WERI-Rb-1 (cell line): ENCODE results near the gene ADARB1.

ENCODE experiments used
- DNase-seq: peaks from one replicate; pipeline ENCODE4 v3.0.0-alpha.2; 2020
- H3K27ac ChIP-seq: fragments of 250-450 bp; sonication (Bioruptor Pico); 2 replicates; pipeline ENCODE4 v1.5.1; 2020; ENCODE audit warnings: mild to moderate bottlenecking, moderate library complexity
- H3K27me3 ChIP-seq: fragments of 250-450 bp; sonication (Bioruptor Pico); 2 replicates; pipeline ENCODE4 v1.5.1; 2021; ENCODE audit warnings: mild to moderate bottlenecking, low read depth, moderate library complexity; ENCODE audit not compliant: insufficient read depth, severe bottlenecking
- H3K36me3 ChIP-seq: fragments of 250-450 bp; sonication (Bioruptor Pico); 2 replicates; pipeline ENCODE4 v1.5.1; 2020; ENCODE audit warnings: mild to moderate bottlenecking, moderate library complexity
- H3K4me3 ChIP-seq: 2 replicates; pipeline ENCODE4 v1.5.1; 2011; ENCODE audit warnings: low read depth, mild to moderate bottlenecking, control low read depth, low read length
- H3K9me3 ChIP-seq: fragments of 250-450 bp; sonication (Bioruptor Pico); 2 replicates; pipeline ENCODE4 v1.5.1; 2021; ENCODE audit warnings: mild to moderate bottlenecking, moderate library complexity; ENCODE audit not compliant: severe bottlenecking
- CTCF ChIP-seq: IDR thresholded peaks from 2 replicates; pipeline ENCODE4 v1.5.1; 2011; ENCODE audit warnings: low read depth, mild to moderate bottlenecking, control low read depth, inconsistent platforms, low read length

Gene ADARB1

GRCh38 chr21:45162115-45162514 is 87.7 kb downstream of the ADARB1 start:
- H3K27ac ChIP-seq: no peak overlapping the region
- no peak for DNase-seq
- no peaks in the 10 kb centered on the region for H3K27me3 ChIP-seq
- no peaks in the 10 kb centered on the region; the same call in none of the 2 replicates for H3K36me3 ChIP-seq
- no peak overlapping the region for H3K4me3 ChIP-seq
- no peak for TF ChIP-seq CTCF
- no peaks in the 10 kb centered on the region for H3K9me3 ChIP-seq

- Histone ChIP-seq H3K9me3 (no peaks in the 10 kb centered on the region), H3K27ac (no peak overlapping the region)
- TF ChIP-seq CTCF: no peak
Measured at GRCh38 chr21:45162809-45163208, 88.4 kb downstream of the ADARB1 start.

GRCh38 chr21:45163413-45164123 is 89.2 kb downstream of the ADARB1 start:
- H3K27ac ChIP-seq: no peak overlapping the region
- no peak for TF ChIP-seq CTCF
- H3K9me3 ChIP-seq: no peaks in the 10 kb centered on the region
- no peaks in the 10 kb centered on the region for H3K27me3 ChIP-seq
- DNase-seq: no peak
- H3K4me3 ChIP-seq: no peak overlapping the region
- H3K36me3 ChIP-seq: no peaks in the 10 kb centered on the region; the same call in none of the 2 replicates

More at GRCh38 chr21:45162809-45163208, 88.4 kb downstream of the ADARB1 start:
- Histone ChIP-seq H3K36me3 (no peaks in the 10 kb centered on the region; the same call in none of the 2 replicates), H3K4me3 (no peak overlapping the region), H3K27me3 (no peaks in the 10 kb centered on the region)
- DNase-seq: no peak

GRCh38 chr21:45164124-45164511 is 89.7 kb downstream of the ADARB1 start:
- no peak for TF ChIP-seq CTCF
- H3K4me3 ChIP-seq: no peak overlapping the region
- no peaks in the 10 kb centered on the region for H3K27me3 ChIP-seq
- no peaks in the 10 kb centered on the region; the same call in none of the 2 replicates for H3K36me3 ChIP-seq
- no peak overlapping the region for H3K27ac ChIP-seq
- H3K9me3 ChIP-seq: no peaks in the 10 kb centered on the region
- no peak for DNase-seq

GRCh38 chr21:45164838-45165237 is 90.5 kb downstream of the ADARB1 start:
- Histone ChIP-seq H3K27ac (no peak overlapping the region), H3K36me3 (no peaks in the 10 kb centered on the region; the same call in none of the 2 replicates), H3K9me3 (no peaks in the 10 kb centered on the region), H3K4me3 (no peak overlapping the region), H3K27me3 (no peaks in the 10 kb centered on the region)
- no peak for DNase-seq
- no peak for TF ChIP-seq CTCF

- DNase-seq: no peak
- Histone ChIP-seq H3K27ac (no peak overlapping the region), H3K36me3 (no peaks in the 10 kb centered on the region; the same call in none of the 2 replicates), H3K4me3 (no peak overlapping the region), H3K9me3 (no peaks in the 10 kb centered on the region), H3K27me3 (no peaks in the 10 kb centered on the region)
- no peak for TF ChIP-seq CTCF
Measured at GRCh38 chr21:45166931-45167330, 92.6 kb downstream of the ADARB1 start.
